ENCODE data around the gene DTX3L. TPM values are rescaled to one million over a fixed set of nuclear protein-coding genes. Genes with fewer than 3 reads are reported as not detected.

Gene DTX3L
- total and polyA plus RNA-seq, 2 of the 8 experiments (the other 6 are each of a cell fraction or from before 2014, with no cell fraction given) = 1.7 to 11.3 TPM

GRCh38 chr3:122533931-122534334, 30.2 kb upstream of the DTX3L start:
- no peak overlapping the region for H3K14ac ChIP-seq (ENCODE audit: insufficient read length)
- H3K18ac ChIP-seq (ENCODE audit: extremely low read depth, low read length) = no peak overlapping the region
- peaks cover 0 to 7% (median 2%) of the 10 kb centered on the region in 4 experiments; a peak in 3 of 7 replicates for H3K4me1 ChIP-seq (replicated peaks in 1 of 4; ENCODE audit: control insufficient read depth in 3 of 4, insufficient read depth in 4 of 4, low read length in 3 of 4)
- no peaks in the 10 kb centered on the region; a peak in 1 of 4 replicates for H3K9me3 ChIP-seq (ENCODE audit: insufficient read depth in 2 of 2, low read depth in 1 of 2, low read length in 1 of 2)
- no peak overlapping the region for H2AFZ ChIP-seq (ENCODE audit: low read length)
- WGBS, 2 experiments (ENCODE audit: extremely low coverage in 1 of 2, insufficient coverage in 1 of 2, insufficient read length in 1 of 2, insufficient replicate concordance in 2 of 2, low coverage in 1 of 2, low lambda C conversion rate in 2 of 2, missing lambda C conversion rate in 1 of 2) = 100% methylated on average over 1 of the region's 1 CpG; no CpG with 5 or more reads in 1 of the 2 experiments
- no peak overlapping the region for H4K5ac ChIP-seq (ENCODE audit: insufficient read length, low read depth, low read length)
- TF ChIP-seq MAX (IDR thresholded peaks at IDR 0.05) = no peak
- TF ChIP-seq USF2 (IDR thresholded peaks at IDR 0.05; ENCODE audit: low read length) = no peak
- TF ChIP-seq RBBP5 (IDR thresholded peaks at IDR 0.05; ENCODE audit: borderline replicate concordance, low read depth, low read length) = no peak
- TF ChIP-seq CREB1 (IDR thresholded peaks at IDR 0.05) = no peak
- H3K23me2 ChIP-seq (ENCODE audit: low read depth, low read length) = no peaks in the 10 kb centered on the region
- no peak overlapping the region for H2BK120ac ChIP-seq (replicated peaks; ENCODE audit: low read depth, low read length)
- H3K79me1 ChIP-seq (ENCODE audit: low read depth, low read length) = no peaks in the 10 kb centered on the region
- no peak overlapping the region for H2BK20ac ChIP-seq (ENCODE audit: low read length)
- ChIA-PET CTCF (ENCODE audit: partially characterized antibody) (interaction anchor here (0.6 to 1.2 kb wide), 3 partner anchors 18 to 113 kb away, joined by 3 to 4 read pairs (median 3); no protein-coding TSS in a partner anchor), POLR2A (ENCODE audit: partially characterized antibody) (no interaction called here)
- no peaks in the 10 kb centered on the region for H3K36me3 ChIP-seq (ENCODE audit: control insufficient read depth in 2 of 4, insufficient read depth in 4 of 4, low read length in 3 of 4)
- no peak overlapping the region for H4K8ac ChIP-seq (ENCODE audit: extremely low read depth, insufficient read depth, low read length)
- H3K56ac ChIP-seq (replicated peaks; ENCODE audit: insufficient read length, low read depth, low read length) = no peak overlapping the region
- H2BK5ac ChIP-seq (ENCODE audit: low read depth, low read length) = no peak overlapping the region
- no peak overlapping the region for H3K9ac ChIP-seq (replicated peaks in 1 of 4; ENCODE audit: extremely low read depth in 1 of 4, low read depth in 3 of 4, low read length in 3 of 4)
- H3K23ac ChIP-seq (ENCODE audit: insufficient read length) = no peak overlapping the region
- no peak overlapping the region for H3K4me3 ChIP-seq (ENCODE audit: extremely low read depth in 1 of 4, insufficient read depth in 2 of 4, low read depth in 3 of 4, low read length in 4 of 4)
- no peak overlapping the region for H2BK15ac ChIP-seq (ENCODE audit: low read length)
- no peak overlapping the region for H3K4me2 ChIP-seq (ENCODE audit: insufficient read depth in 1 of 2, low read depth in 2 of 2, low read length in 2 of 2)
- no peaks in the 10 kb centered on the region for H3K79me2 ChIP-seq (ENCODE audit: control insufficient read depth in 1 of 2, insufficient read depth in 2 of 2, low read length in 2 of 2)
- H4K20me1 ChIP-seq (replicated peaks in 1 of 2; ENCODE audit: control insufficient read depth in 1 of 2, insufficient read depth in 2 of 2, low read length in 2 of 2) = no peaks in the 10 kb centered on the region
- DNase-seq (ENCODE audit: low read depth in 1 of 2, low spot score in 2 of 2) = no peak
- FAIRE-seq = no peak
- no peak overlapping the region for H4K91ac ChIP-seq (replicated peaks; ENCODE audit: insufficient read length, low read length)
- no peak overlapping the region for H3K27ac ChIP-seq (ENCODE audit: low read depth, low read length)
- no peak overlapping the region for H3K4ac ChIP-seq (replicated peaks; ENCODE audit: insufficient read length, low read depth, low read length)
- H2AK5ac ChIP-seq (ENCODE audit: low read depth, low read length) = no peak overlapping the region
- H2BK12ac ChIP-seq (ENCODE audit: low read depth, low read length) = no peak overlapping the region
- H3K27me3 ChIP-seq (replicated peaks in 1 of 4; ENCODE audit: control insufficient read depth in 3 of 4, extremely low read depth in 1 of 4, insufficient read depth in 3 of 4, low read length in 3 of 4) = no peaks in the 10 kb centered on the region
